ENCODE data around the gene MAP3K13. TPM values are rescaled to one million over a fixed set of nuclear protein-coding genes. Genes with fewer than 3 reads are reported as not detected.

The MAP3K13 gene
- polyA plus RNA-seq, 1 donor (not counting 4 experiments of a cell fraction or from before 2014, with no cell fraction given) = 23.0 TPM

- Histone ChIP-seq H3K4me1 (ENCODE audit: control insufficient read depth, extremely low read depth, insufficient read depth, low read length) (peaks cover 20% of the 10 kb centered on the region), H3K27me3 (ENCODE audit: control insufficient read depth, extremely low read depth, insufficient read depth, low read length) (no peaks in the 10 kb centered on the region), H3K4me3 (ENCODE audit: control insufficient read depth in 2 of 3, extremely low read depth in 1 of 3, insufficient read depth in 2 of 3, low read depth in 1 of 3, low read length in 3 of 3) (no peak overlapping the region), H3K36me3 (ENCODE audit: control insufficient read depth in 2 of 2, extremely low read depth in 1 of 2, insufficient read depth in 2 of 2, low read length in 2 of 2) (no peaks in the 10 kb centered on the region), H4K20me1 (ENCODE audit: control insufficient read depth, extremely low read depth, insufficient read depth, low read length) (no peaks in the 10 kb centered on the region), H3K27ac (ENCODE audit: control insufficient read depth, insufficient read depth, low read length) (no peak overlapping the region), H3K79me2 (ENCODE audit: control insufficient read depth, insufficient read depth, low read length) (no peaks in the 10 kb centered on the region), H3K9ac (ENCODE audit: control insufficient read depth, extremely low read depth, insufficient read depth, low read length) (no peak overlapping the region), H3K9me3 (ENCODE audit: control insufficient read depth, low read depth, low read length) (no peaks in the 10 kb centered on the region), H3K9me1 (ENCODE audit: control insufficient read depth, extremely low read depth, insufficient read depth, low read length) (no peaks in the 10 kb centered on the region), H2AFZ (ENCODE audit: control insufficient read depth, low read length) (no peak overlapping the region), H3K4me2 (ENCODE audit: control insufficient read depth, extremely low read depth, insufficient read depth, low read depth, low read length) (no peak overlapping the region)
- no peak for FAIRE-seq
- dilution Hi-C loops (cut with MboI; ENCODE audit: extremely low pct_ligation_motif_present, low sequenced_read_pairs) = no loop called here
- TF ChIP-seq CTCF (optimal IDR thresholded peaks at IDR 0.05 in 1 of 3, IDR thresholded peaks at IDR 0.05 in 1 of 3, conservative IDR thresholded peaks at IDR 0.05 in 1 of 3; ENCODE audit: extremely low read depth in 1 of 3, insufficient read depth in 2 of 3, low read length in 3 of 3) = no peak
- no peak for TF ChIP-seq EZH2 (IDR thresholded peaks at IDR 0.05; ENCODE audit: low read length)
- DNase-seq (ENCODE audit: low read depth, low spot score) = no peak
Observed at GRCh38 chr3:185397676-185398075, 34.7 kb downstream of the MAP3K13 start.

DNA sequence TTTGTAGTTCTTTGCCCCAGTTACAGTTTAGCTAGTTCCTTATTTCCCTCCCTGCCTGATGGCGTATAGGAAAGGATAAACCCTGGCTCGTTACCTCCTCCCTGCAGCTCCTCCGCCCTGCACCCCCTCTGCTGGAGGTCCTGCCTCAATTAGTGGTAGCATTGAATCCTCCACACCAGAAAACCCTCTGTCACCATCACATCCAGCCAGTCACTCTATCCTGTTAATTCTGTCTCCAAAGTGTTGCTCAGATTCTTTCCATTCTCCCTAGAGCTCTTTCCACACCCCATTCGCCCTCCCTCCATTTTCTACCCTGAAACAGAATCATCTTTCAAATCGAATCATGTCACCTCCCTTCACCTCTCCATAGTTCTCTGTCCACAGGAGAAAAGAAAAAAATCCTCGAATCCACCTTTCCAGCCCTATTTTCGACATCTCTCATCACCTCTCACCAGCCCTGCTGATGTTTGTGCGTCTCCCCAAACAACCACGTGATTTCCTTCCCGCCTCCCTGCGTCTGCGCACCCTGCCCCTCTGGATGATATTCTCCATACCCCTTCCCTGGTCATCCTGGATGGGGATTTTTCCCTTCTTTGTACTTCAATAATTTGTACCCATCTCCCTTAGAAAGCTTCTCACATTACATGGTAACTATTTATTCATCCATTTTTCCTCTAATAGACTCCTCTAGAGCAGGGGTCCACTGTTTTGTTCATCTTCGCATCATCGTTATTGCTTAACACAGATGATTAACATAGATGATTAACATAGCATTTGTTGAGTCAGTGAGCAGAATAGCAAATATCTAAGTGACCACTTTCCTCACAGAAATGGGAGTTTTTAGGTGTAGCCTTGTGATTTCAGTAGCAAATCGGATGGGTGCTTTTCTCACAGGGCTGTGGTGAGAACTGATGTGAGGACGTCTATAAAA lies 37.1 kb downstream of the MAP3K13 start:
- TF ChIP-seq EZH2 (IDR thresholded peaks at IDR 0.05; ENCODE audit: low read length) (no peak), CTCF (optimal IDR thresholded peaks at IDR 0.05 in 1 of 3, IDR thresholded peaks at IDR 0.05 in 1 of 3, conservative IDR thresholded peaks at IDR 0.05 in 1 of 3; ENCODE audit: extremely low read depth in 1 of 3, insufficient read depth in 2 of 3, low read length in 3 of 3) (no peak)
- FAIRE-seq (no peak), DNase-seq (ENCODE audit: low read depth, low spot score) (no peak)
- Histone ChIP-seq H3K9ac (ENCODE audit: control insufficient read depth, extremely low read depth, insufficient read depth, low read length) (no peak overlapping the region), H3K79me2 (ENCODE audit: control insufficient read depth, insufficient read depth, low read length) (no peaks in the 10 kb centered on the region), H4K20me1 (ENCODE audit: control insufficient read depth, extremely low read depth, insufficient read depth, low read length) (no peaks in the 10 kb centered on the region), H3K4me1 (ENCODE audit: control insufficient read depth, extremely low read depth, insufficient read depth, low read length) (peaks cover 27% of the 10 kb centered on the region), H3K27me3 (ENCODE audit: control insufficient read depth, extremely low read depth, insufficient read depth, low read length) (no peaks in the 10 kb centered on the region), H2AFZ (ENCODE audit: control insufficient read depth, low read length) (no peak overlapping the region), H3K36me3 (ENCODE audit: control insufficient read depth in 2 of 2, extremely low read depth in 1 of 2, insufficient read depth in 2 of 2, low read length in 2 of 2) (no peaks in the 10 kb centered on the region), H3K4me3 (ENCODE audit: control insufficient read depth in 2 of 3, extremely low read depth in 1 of 3, insufficient read depth in 2 of 3, low read depth in 1 of 3, low read length in 3 of 3) (no peak overlapping the region), H3K4me2 (ENCODE audit: control insufficient read depth, extremely low read depth, insufficient read depth, low read depth, low read length) (no peak overlapping the region), H3K9me3 (ENCODE audit: control insufficient read depth, low read depth, low read length) (no peaks in the 10 kb centered on the region), H3K9me1 (ENCODE audit: control insufficient read depth, extremely low read depth, insufficient read depth, low read length) (no peaks in the 10 kb centered on the region), H3K27ac (ENCODE audit: control insufficient read depth, insufficient read depth, low read length) (no peak overlapping the region)
- dilution Hi-C loops (cut with MboI; ENCODE audit: extremely low pct_ligation_motif_present, low sequenced_read_pairs) = no loop called here
